ENCODE results near the gene PRR22. TPM values are rescaled to one million over a fixed set of nuclear protein-coding genes. Genes with fewer than 3 reads are reported as not detected.

PRR22 gene
- total and polyA plus RNA-seq, 2 donors (not counting 3 experiments of a cell fraction or from before 2014, with no cell fraction given), result 1.4 to 3.4 TPM

DNA sequence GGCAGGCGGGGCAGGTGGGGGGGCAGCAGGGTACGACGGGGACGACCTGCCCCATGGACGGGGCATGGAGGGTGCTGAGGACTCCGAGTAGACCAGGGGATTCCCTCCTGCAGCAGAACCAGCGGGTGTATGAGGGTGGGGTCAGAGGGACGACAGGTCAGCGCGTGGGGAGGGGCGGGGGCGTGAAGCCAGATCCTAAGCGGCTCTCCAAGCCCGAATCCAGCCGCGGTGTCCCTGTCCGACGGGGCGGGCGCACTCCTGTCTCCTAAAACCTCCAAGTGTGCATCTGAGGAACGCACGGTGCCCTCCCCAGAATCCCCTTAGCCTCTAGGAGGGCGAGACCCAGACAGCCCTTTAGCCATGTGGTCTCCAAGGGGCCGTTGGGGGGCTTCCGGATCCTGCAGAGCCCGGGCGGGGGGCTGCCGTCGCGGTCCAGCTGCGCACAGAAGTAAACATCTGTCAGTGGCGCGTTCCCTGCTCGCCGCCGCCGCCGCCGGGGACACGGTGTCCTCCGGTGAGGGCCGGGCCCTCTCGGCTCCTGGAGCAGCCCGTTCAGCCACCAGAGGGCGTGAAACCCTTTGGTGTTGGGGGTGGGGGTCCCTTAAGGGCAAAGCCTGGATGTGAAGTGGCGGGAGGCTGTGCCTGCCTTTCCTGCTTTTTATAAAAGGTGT, 21.1 kb upstream of the PRR22 start:
- FAIRE-seq, result no peak
- H3K27ac ChIP-seq (ENCODE audit: insufficient read depth, low read depth, low read length), result no peak overlapping the region
- H3K4me1 ChIP-seq (ENCODE audit: control insufficient read depth, extremely low read depth, insufficient read depth, low read length), result peaks cover 5% of the 10 kb centered on the region
- H3K9me1 ChIP-seq (replicated peaks; ENCODE audit: control insufficient read depth, extremely low read depth, insufficient read depth, low read length), result peaks cover 2% of the 10 kb centered on the region
- no peaks in the 10 kb centered on the region for H3K79me2 ChIP-seq (ENCODE audit: control insufficient read depth, insufficient read depth, low read length)
- H3K9me3 ChIP-seq (replicated peaks; ENCODE audit: control insufficient read depth, insufficient read depth, low read length), result no peaks in the 10 kb centered on the region
- H3K36me3 ChIP-seq (ENCODE audit: control insufficient read depth in 2 of 2, extremely low read depth in 1 of 2, insufficient read depth in 2 of 2, low read length in 2 of 2), result no peaks in the 10 kb centered on the region
- DNase-seq (ENCODE audit: low read depth, low spot score), result peak; percentile 34
- H4K20me1 ChIP-seq (replicated peaks; ENCODE audit: control insufficient read depth, extremely low read depth, insufficient read depth, low read length), result no peaks in the 10 kb centered on the region
- H3K4me3 ChIP-seq (replicated peaks in 1 of 3; ENCODE audit: insufficient read depth in 1 of 3, low read depth in 1 of 3, low read length in 3 of 3), result no peak overlapping the region
- peaks cover 2 to 7% of the 10 kb centered on the region in 2 experiments for H3K27me3 ChIP-seq (ENCODE audit: control insufficient read depth in 2 of 2, insufficient read depth in 2 of 2, low read length in 2 of 2)
- no peak overlapping the region for H3K4me2 ChIP-seq (ENCODE audit: insufficient read depth, low read length)
- no TSS peak for BruUV-seq (replicated peaks)
- no peak overlapping the region for H2AFZ ChIP-seq (ENCODE audit: low read depth, low read length)
- intact Hi-C loops (cut with micrococcal nuclease) (loop anchor here (2.0 to 10.0 kb wide), 2 partner anchors 17 to 179 kb away; no protein-coding TSS in a partner anchor), dilution Hi-C loops (cut with MboI; ENCODE audit: extremely low pct_ligation_motif_present, low sequenced_read_pairs) (no loop called here)
- ChIA-PET CTCF (interaction anchor here (1.0 to 1.9 kb wide), 3 partner anchors 23 to 86 kb away, joined by 3 to 42 read pairs (median 10); no protein-coding TSS in a partner anchor), POLR2A (no interaction called here)
- TF ChIP-seq POLR2A (IDR thresholded peaks at IDR 0.05; ENCODE audit: low read depth, low read length) (no peak), MAX (IDR thresholded peaks at IDR 0.05; ENCODE audit: insufficient read depth, insufficient read length) (no peak), CTCF (IDR thresholded peaks at IDR 0.05; ENCODE audit: extremely low read depth in 1 of 2, insufficient read depth in 1 of 2, low read depth in 1 of 2, low read length in 2 of 2) (peak; percentile 65 to 87), GATA2 (IDR thresholded peaks at IDR 0.05; ENCODE audit: insufficient read depth, insufficient read length, low read depth, low read length) (no peak), EZH2 (IDR thresholded peaks at IDR 0.05; ENCODE audit: borderline replicate concordance, low read depth, low read length, severe bottlenecking) (peak; percentile 77)
- H3K9ac ChIP-seq (replicated peaks; ENCODE audit: extremely low read depth, insufficient read depth, low read length), result no peak overlapping the region

All from endothelial cell of umbilical vein (primary cell).